GM15510 (cell line): ENCODE results near the gene SFMBT2.

Experiments
- POLR2A ChIP-seq: IDR thresholded peaks from 3 replicates; pipeline ENCODE4 v1.6.1; 2011; ENCODE audit warnings: borderline replicate concordance; ENCODE audit not compliant: insufficient read length; ENCODE audit errors: extremely low read depth

The SFMBT2 gene

DNA sequence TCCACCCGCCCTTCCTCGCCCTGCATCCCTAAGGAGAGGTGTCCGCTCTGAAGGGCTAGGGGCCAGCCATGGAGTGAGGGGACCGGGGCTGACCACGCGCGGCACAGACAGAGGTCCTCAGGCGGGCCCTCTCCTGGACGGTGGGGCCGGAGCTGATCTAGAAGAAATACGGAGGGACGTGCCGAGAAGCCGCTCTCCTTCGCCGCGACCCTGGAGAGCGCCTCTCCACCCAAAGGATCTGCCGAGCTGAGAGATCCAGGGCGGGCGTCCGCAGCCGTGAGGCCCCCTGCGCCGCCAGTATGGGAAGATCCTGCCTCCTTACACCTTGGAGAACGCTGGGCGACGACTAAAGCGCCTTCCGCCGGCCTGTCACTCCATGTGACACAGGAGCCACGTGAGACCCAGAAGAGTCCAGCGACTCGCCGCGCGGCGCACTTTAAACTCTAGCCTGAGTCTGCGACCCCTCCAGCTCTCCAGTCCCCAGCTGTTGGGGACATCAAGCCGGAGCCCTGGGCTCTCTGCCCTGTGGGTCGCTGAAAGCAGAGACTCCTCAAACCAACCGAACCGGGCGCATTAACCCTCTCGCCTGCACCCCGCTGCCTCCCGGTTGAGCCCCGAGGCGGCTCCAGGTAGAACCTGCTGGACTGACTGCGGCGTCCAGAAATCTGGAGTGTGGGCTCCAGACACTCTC, 1.5 kb upstream of the SFMBT2 start:
- no peak for TF ChIP-seq POLR2A

DNA sequence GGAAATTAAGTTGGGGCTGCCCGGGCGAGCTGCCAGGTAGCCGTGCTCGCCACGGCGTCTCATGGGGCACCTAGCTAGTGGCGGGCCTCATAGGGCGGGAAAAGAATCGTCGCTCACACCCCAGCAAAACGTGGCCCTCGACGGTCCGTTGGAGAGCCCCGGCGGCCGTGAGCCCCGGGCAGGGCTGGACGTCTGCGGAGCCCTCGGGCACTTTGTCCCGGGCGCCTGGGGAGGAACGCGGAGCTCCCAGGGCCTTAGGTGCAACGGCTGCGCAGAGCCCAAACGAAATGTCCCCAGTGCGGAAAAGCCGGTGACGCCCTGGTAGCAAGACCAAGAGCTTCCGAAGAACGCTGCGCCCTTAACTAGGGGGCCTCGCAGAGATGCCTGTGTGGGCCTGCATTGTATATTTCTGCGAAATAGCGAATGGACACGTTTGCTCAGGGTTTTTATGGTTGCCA, 866 bp upstream of the SFMBT2 start:
- TF ChIP-seq POLR2A: no peak

- TF ChIP-seq POLR2A: no peak
These were observed 453 bp downstream of the SFMBT2 start for GRCh38 chr10:7410301-7410861.

DNA sequence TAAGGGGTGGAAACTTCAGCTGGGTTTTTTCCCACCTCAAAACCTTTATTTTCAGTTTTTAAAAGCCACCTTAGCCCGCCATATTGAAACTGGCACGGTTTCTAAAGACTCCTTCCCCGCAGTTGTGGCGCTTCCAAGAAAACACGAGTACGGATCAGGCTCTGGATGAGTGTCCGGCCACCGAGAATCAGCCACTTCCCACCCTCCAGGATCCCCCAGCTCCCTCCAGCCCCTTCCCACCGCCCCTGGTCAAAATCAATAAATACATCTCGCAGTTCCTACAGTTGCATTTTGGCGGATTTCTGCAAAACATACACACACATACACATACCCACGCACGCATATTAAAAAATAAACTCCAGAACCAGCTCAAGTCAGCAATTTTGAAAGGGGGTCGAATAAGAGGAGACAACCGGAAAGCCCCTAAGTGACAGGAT, 1.1 kb downstream of the SFMBT2 start:
- TF ChIP-seq POLR2A: no peak

DNA sequence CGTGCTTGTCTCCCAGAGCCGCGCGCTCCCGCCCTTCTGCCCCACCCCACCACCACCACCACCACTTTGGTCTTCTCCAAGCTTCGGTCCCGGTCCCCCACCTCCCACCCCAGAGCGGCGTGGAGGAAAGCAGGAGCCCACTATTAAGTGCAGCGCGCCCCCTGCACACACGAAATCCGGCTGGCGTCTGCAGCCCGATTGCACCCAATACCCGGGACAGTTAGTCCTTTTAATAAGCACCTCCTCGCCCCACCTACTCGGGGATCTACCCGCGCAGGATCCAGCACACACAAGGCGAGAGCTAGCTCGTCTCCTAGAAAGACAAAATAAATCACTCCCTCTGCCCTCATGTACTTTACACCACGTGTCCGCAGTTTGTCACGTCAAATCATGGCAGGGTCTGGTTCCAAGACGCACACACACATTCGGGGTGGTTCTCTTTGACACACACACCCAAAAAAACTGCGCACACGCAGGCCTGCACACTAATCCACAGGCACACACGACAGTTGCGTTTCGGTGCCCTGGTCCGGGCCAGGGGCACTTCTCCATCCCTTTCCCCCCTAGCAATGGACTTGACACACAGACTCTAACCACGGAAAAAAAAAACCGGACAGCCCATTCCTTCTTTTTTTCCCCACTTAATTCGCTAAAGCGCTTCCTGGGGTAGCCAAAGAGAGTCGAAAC, 1.6 kb downstream of the SFMBT2 start:
- peak; percentile 32 for TF ChIP-seq POLR2A

DNA sequence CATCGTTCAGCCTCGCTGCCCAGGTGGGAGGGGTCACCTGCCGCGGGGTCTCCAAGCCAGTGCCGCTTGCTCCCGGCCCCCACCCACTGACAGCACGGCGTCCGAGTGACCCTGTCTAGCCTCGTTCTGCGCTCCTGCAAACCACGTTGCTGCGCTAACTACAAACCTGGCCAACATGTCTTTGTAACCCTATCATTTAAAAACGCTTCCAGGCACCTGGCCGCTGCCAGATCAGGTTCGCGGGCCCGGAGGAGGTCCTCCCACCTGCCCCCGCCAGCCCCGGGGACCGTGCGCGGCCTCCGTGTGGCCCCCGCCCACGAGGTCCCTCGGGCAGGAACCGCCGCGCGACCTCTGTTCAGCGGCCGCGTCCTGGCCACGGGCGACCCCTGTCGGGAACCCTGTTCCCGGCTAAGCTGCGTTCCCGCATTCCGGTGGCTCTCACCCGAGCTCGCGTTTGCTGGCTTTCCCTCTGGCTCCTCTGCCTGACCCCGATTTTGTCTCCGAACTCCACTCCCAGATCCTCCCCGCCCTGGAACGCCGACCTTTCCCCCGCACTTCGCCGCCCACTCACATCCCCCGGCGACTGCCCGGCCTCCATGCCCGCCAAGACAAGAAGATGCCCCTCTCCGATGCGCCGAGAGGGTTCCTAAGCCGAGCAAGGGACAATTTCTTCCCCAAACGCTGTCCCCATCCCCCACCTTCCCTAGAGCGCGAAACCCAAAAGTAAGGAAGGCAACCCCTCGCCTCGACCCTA, 2.4 kb downstream of the SFMBT2 start:
- TF ChIP-seq POLR2A: no peak

GRCh38 chr10:7407368-7408290, 3.2 kb downstream of the SFMBT2 start:
- TF ChIP-seq POLR2A: no peak

- TF ChIP-seq POLR2A: no peak
These were observed 4.0 kb downstream of the SFMBT2 start for GRCh38 chr10:7406712-7407333.

DNA sequence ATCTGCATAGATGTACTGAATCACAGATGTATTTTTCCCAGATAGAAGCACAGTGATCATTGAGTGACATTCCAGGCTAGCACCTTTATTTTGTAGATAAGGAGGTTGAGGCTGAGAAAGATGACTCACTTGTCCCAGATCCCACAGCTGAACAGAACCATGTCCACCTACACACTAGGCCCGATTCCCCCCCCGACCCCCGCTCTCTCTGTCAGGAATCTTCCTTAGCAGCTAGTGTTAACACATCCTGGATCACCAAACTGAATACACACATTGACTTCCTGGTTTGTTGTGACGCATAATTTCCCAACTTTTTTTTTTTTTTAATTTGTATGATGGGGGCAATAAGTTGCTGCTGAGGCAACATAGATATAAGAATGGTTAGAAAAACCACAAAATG, 5.2 kb downstream of the SFMBT2 start:
- TF ChIP-seq POLR2A: no peak

- TF ChIP-seq POLR2A: no peak
These were observed 7.2 kb downstream of the SFMBT2 start for GRCh38 chr10:7403620-7404019.

GRCh38 chr10:7401782-7402181, 9.1 kb downstream of the SFMBT2 start:
- no peak for TF ChIP-seq POLR2A

DNA sequence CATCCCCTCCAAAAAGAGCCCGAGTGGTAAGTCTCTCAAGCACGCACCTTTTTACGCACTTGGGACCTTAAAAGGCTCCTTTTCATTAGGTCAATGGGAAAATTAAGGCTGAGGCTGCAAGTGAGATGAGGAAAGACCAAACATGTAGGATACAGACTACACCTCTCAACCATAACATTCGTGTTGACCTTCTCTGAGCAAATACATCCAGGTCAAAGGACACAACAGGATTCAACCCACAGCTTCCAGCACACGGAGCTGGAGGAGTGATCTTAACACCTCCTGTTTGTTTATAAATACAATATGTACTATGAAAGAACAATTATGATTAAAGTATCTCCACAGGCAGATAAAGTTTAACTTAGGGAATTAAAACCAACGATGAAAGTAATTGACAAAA, 9.7 kb downstream of the SFMBT2 start:
- no peak for TF ChIP-seq POLR2A

GRCh38 chr10:7400068-7400715, 10.6 kb downstream of the SFMBT2 start:
- TF ChIP-seq POLR2A: no peak
